Measurements from ENCODE around the gene RAPGEF2. TPM values are rescaled to one million over a fixed set of nuclear protein-coding genes. Genes with fewer than 3 reads are reported as not detected.
A peak's percentile ranks its signal among the peaks of the same experiment; 100 is the strongest.

Gene RAPGEF2
- total and polyA plus RNA-seq, 7 donors = 4.6 to 35.2 (median 20.4) TPM

GRCh38 chr4:159141193-159141592, 38.3 kb downstream of the RAPGEF2 start:
- H3K4me1 ChIP-seq = peaks cover 85% of the 10 kb centered on the region
- WGBS, 3 donors = 28 to 37% (median 34%) methylated on average over 4 of the region's 4 CpGs
- H3K4me3 ChIP-seq = no peak overlapping the region
- H3K27ac ChIP-seq = peak overlapping the region; percentile 46
- ATAC-seq (no peak), DNase-seq (no peak)
- no peaks in the 10 kb centered on the region for H3K36me3 ChIP-seq (ENCODE audit: insufficient read depth in 1 of 2, low read depth in 1 of 2)
- no peaks in the 10 kb centered on the region for H3K9me3 ChIP-seq
- TF ChIP-seq CTCF (IDR thresholded peaks at IDR 0.05) = no peak
- intact Hi-C loops (cut with DNase I) = loop anchor here in 1 of 2 donors (5.0 kb wide), 1 partner anchor 39 kb away; the partner anchor contains the start of gene RAPGEF2
- no peaks in the 10 kb centered on the region for H3K27me3 ChIP-seq (ENCODE audit: insufficient read depth in 3 of 3, low read length in 2 of 3)

GRCh38 chr4:159142241-159142640, 39.4 kb downstream of the RAPGEF2 start:
- DNase-seq = no peak
- no peaks in the 10 kb centered on the region for H3K9me3 ChIP-seq
- H3K27ac ChIP-seq = peak overlapping the region; percentile 46
- no peak overlapping the region for H3K4me3 ChIP-seq
- TF ChIP-seq CTCF (IDR thresholded peaks at IDR 0.05) = no peak
- WGBS, 3 donors = 29 to 51% (median 38%) methylated on average over 3 of the region's 3 CpGs
- peaks cover 86% of the 10 kb centered on the region for H3K4me1 ChIP-seq
- peak; percentile 60 to 81 (median 72) for ATAC-seq
- intact Hi-C loops (cut with DNase I) = loop anchor here in 1 of 2 donors (5.0 kb wide), 1 partner anchor 40 kb away; the partner anchor contains the start of gene RAPGEF2
- H3K27me3 ChIP-seq (ENCODE audit: insufficient read depth in 3 of 3, low read length in 2 of 3) = no peaks in the 10 kb centered on the region
- H3K36me3 ChIP-seq (ENCODE audit: insufficient read depth in 1 of 2, low read depth in 1 of 2) = no peaks in the 10 kb centered on the region

GRCh38 chr4:159142681-159143384, 40.0 kb downstream of the RAPGEF2 start:
- WGBS, 3 donors = 66 to 90% (median 68%) methylated on average over 5 of the region's 5 CpGs

GRCh38 chr4:159143687-159144086, 40.8 kb downstream of the RAPGEF2 start:
- no peaks in the 10 kb centered on the region for H3K36me3 ChIP-seq (ENCODE audit: insufficient read depth in 1 of 2, low read depth in 1 of 2)
- DNase-seq (no peak), ATAC-seq (no peak)
- WGBS, 3 donors = 33 to 65% (median 36%) methylated on average over 3 of the region's 3 CpGs
- peaks cover 87% of the 10 kb centered on the region for H3K4me1 ChIP-seq
- no peaks in the 10 kb centered on the region for H3K27me3 ChIP-seq (ENCODE audit: insufficient read depth in 3 of 3, low read length in 2 of 3)
- H3K4me3 ChIP-seq = no peak overlapping the region
- no peak for TF ChIP-seq CTCF (IDR thresholded peaks at IDR 0.05)
- intact Hi-C loops (cut with DNase I) = loop anchor here in 1 of 2 donors (5.0 kb wide), 1 partner anchor 41 kb away; the partner anchor contains the start of gene RAPGEF2
- no peaks in the 10 kb centered on the region for H3K9me3 ChIP-seq
- H3K27ac ChIP-seq = no peak overlapping the region

More at GRCh38 chr4:159142681-159143384, 40.0 kb downstream of the RAPGEF2 start:
- no peaks in the 10 kb centered on the region for H3K36me3 ChIP-seq (ENCODE audit: insufficient read depth in 1 of 2, low read depth in 1 of 2)
- no peak overlapping the region for H3K27ac ChIP-seq
- ATAC-seq (peak in 2 of 4 donors; percentile 55 to 58), DNase-seq (no peak)
- no peaks in the 10 kb centered on the region for H3K9me3 ChIP-seq
- H3K4me1 ChIP-seq = peaks cover 86% of the 10 kb centered on the region
- H3K27me3 ChIP-seq (ENCODE audit: insufficient read depth in 3 of 3, low read length in 2 of 3) = no peaks in the 10 kb centered on the region
- intact Hi-C loops (cut with DNase I) = loop anchor here in 1 of 2 donors (5.0 kb wide), 1 partner anchor 41 kb away; the partner anchor contains the start of gene RAPGEF2
- TF ChIP-seq CTCF (IDR thresholded peaks at IDR 0.05) = no peak
- no peak overlapping the region for H3K4me3 ChIP-seq
